HG03064 (cell line): ENCODE results near the gene RPL35.

Experiments used
- ATAC-seq: cut with Tn5 transposase; IDR thresholded peaks from one replicate; pipeline ENCODE4 v1.9.1; 2021; ENCODE audit warnings: low read depth; ENCODE audit not compliant: unreplicated experiment

RPL35 gene

GRCh38 chr9:124861342-124862229 is at the start of gene RPL35, which contains the start of gene ARPC5L:
TSS of gene RPL35 (minus strand) at chr9:124861957. CDS start at chr9:124861912, 45 bp downstream.
TSS of gene ARPC5L (plus strand) at chr9:124862130. CDS start at chr9:124869291, 7,161 bp downstream.
- ATAC-seq = peak; percentile 82

- ATAC-seq = no peak
These were observed 46.3 kb upstream of the RPL35 start for GRCh38 chr9:124908098-124908497.

DNA sequence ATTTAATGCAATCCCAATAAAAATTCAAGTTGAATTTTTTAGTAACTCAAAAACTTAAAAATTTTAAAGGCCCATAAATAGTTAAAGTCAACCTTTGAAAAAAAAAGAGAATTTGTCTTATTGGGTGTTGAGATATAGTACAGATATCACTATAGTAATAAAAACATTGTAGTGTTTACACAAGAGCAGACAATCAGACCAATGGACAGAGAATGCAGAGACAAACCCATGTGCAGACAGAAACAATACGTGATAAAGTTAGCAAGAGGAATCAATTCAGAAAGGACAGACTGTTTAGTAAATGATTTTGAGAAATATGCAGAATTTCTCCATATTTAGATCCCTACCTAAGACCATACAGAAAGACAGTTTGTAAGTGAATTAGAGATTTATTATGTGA is 45.2 kb upstream of the RPL35 start:
- no peak for ATAC-seq

DNA sequence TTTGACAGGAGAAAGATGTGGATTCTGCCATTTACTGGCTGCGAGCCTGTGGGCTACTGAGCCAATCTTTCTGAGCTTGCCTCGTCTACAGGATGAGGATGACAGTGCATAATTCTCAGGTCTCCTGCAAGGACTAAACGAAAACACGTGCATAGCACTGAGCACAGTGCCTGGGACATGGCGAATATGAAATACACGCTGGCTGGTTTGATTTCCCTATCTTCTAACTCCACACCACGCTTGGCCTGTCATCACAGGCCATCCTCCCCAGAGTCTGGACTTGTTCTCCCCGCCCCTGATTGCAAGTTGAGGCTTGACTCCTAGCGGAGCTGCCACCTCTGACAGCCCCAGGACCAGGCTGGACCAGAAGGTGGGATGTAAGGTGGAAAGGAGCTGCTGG is 38.1 kb upstream of the RPL35 start:
- no peak for ATAC-seq

GRCh38 chr9:124897570-124898460 is 36.1 kb upstream of the RPL35 start:
- ATAC-seq = no peak

GRCh38 chr9:124894741-124895170 is 33.0 kb upstream of the RPL35 start:
- no peak for ATAC-seq

- ATAC-seq = no peak
These were observed 32.4 kb upstream of the RPL35 start for GRCh38 chr9:124894035-124894740.

DNA sequence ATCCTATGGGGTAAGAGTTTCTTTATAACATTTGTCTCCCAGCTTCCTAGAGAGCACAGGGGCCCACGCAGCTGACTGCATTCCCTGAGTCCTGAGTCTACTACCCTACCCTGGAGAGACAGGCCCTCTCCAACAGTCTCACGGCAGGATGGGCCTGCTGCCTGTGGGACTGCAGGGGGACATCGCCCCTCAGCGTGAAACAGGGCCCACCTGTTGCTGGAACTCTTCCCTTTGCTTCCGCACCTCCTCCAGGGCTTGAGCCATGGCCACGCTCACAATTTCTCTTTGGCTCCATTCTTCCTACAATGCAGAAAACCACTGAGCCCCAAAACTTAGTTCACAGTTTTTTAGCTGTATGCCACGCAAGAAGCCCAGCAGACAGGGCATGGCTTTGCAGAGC is 28.4 kb upstream of the RPL35 start:
- ATAC-seq = no peak

GRCh38 chr9:124889006-124889405 is 27.2 kb upstream of the RPL35 start:
- no peak for ATAC-seq

DNA sequence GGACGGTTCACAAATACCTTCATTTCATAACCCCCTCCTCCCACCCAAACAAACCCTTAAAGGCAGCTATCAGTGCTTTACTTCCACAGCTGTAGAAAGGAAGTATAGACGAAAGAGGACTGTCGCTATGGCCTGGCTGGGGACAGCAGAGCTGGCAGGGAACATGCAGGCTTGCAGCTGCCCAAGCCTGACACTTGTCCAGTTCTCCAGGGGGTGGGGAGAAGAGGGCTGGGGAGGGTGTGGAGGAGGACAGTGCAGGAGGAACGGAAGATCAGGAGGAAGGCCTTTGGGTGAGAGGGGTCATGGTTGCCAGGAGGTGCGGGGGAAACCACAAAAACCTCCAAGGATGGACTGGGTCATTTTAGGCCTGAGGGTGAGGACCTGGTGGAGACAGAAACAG is 26.1 kb upstream of the RPL35 start:
- no peak for ATAC-seq

GRCh38 chr9:124886866-124887492 is 25.2 kb upstream of the RPL35 start:
- ATAC-seq = no peak

DNA sequence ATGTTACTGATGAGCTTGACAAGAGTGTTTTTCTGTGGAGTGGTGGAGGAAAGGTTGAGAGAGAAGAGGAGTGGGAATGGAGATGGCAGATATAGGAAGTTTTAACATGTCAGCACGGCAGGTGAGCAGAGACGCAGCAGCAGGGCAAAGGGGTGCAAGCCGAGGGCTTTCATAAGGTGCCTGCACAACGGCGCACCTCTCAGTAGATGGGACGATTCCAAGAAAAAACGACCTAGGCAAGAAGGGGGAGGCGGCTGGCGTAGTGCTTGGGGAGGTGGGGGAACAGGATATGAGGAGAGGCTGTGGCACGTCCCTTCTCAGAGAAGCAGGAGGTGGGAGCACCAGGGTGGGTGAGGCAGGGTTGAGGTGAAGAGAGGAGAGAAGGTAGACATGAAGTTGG is 24.7 kb upstream of the RPL35 start:
- ATAC-seq = no peak

DNA sequence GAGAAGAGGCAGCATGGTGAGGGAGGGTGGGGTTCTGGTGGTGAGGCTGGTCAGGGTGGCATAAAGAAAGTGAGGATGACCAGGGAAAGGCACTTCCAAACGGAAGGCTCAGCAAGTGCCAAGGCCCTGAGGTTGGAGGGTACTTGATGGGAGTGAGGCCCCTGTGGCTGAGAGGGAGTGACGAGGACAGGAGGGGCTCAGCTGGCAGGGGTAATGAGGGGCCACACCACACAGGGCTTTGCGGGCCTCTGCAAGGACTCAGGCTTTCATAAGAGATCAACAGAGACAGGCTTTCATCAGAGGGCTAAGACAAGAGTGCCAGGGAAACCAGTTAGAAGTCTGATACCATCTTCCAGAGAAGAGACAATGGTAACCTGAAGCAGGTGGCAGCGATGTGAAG is 23.8 kb upstream of the RPL35 start:
- no peak for ATAC-seq

GRCh38 chr9:124884376-124884775 is 22.6 kb upstream of the RPL35 start:
- ATAC-seq = no peak

GRCh38 chr9:124882231-124882630 is 20.5 kb upstream of the RPL35 start:
- ATAC-seq = no peak

DNA sequence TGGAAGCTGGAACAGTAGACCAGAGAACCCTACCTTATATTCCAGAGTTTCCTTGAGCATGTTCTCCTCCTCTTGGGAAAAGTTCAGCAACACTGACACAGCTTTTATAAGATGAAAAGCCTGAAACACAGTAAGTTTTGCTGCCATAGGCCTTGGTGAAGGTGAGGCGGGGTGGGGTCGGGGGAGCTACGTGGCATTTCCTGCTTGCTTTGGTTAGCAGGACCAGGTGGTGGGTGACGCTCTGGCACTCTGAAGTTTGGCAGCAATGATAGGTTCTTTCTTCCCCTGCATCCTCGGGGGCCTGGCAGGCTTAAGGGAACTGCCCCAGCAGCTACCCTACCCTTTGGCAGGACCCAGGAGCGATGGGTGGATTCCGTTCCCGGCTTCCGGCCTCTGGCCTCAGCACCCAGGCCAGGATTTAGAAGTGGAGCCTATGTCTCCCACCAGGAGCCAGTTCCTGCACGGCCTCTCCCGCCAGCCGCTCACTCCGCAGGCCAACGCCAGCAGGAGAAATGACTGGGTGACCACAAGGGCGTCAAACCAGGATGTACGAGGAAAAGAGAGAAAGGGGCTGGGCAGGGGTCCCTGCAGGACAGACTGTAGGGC is 19.5 kb upstream of the RPL35 start:
- no peak for ATAC-seq

DNA sequence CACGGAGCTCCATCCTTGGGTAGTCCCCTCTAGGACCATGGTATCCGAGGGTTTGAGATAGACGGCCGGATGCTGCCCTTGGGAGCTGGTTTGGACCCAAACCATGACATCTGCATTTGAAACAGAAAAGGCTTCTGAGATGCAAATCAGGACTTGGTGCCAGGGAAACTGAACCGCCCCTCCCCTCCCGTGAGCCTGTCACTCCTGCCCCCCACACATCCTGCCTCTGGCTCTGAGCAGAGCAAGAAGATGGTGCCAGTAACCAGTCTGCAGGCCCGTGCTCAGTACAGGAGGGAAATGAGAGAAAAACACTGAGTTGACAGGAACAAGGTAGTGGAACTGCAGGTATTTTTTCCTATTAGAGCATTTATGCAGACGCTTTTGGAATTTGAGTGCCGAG is 18.7 kb upstream of the RPL35 start:
- no peak for ATAC-seq

- ATAC-seq = no peak
These were observed 17.5 kb upstream of the RPL35 start for GRCh38 chr9:124879226-124879625.

GRCh38 chr9:124878518-124878917 is 16.8 kb upstream of the RPL35 start:
- ATAC-seq = no peak

- no peak for ATAC-seq
These were observed 16.3 kb upstream of the RPL35 start for GRCh38 chr9:124878021-124878420.
